Stimulated activated CD4-positive, alpha-beta T cell treated with anti-CD3 and anti-CD28 coated beads, Interleukin-2, amount 100 ng/mL, for 4 hours (primary cell): Measurements from ENCODE around the gene ADRA2B.

Experiments used
- DNase-seq: peaks from one replicate; pipeline ENCODE4 v3.0.0-alpha.2; 2020; ENCODE audit warnings: low read depth

Gene ADRA2B

DNA sequence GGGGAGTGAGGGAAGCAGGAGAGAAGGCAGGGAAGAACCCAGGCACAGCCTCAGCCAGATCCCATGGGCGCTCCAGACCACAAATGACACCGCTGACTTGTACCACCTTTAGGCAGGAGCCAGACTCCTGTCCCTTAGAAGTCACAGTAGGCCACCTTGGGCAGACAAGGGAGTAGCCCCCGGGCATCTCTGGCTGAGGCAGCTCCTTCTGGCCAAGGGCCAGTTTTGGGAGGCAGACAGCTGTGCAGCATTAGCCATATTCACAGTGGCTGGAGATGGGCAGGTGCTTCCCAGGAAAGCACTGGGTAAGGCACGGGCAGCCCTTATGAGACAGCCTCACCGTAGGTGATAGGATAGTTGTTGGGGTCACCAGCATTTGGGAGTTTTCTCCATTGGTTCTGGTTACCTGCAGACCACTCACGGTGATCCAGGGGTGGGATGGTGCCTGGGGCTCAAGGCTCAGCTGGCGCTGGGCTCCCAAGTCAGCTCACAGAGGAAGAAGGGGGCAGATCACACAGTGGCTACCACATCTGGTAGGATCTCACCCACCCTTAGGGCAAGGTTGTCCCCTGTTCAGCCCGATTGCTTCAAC, 19.9 kb upstream of the ADRA2B start:
- no peak for DNase-seq

GRCh38 chr2:96135621-96136020, 19.2 kb upstream of the ADRA2B start:
- DNase-seq = no peak

- no peak for DNase-seq
Observed at GRCh38 chr2:96135171-96135570, 18.8 kb upstream of the ADRA2B start.

- DNase-seq = no peak
Observed at GRCh38 chr2:96134421-96134820, 18.1 kb upstream of the ADRA2B start.

DNA sequence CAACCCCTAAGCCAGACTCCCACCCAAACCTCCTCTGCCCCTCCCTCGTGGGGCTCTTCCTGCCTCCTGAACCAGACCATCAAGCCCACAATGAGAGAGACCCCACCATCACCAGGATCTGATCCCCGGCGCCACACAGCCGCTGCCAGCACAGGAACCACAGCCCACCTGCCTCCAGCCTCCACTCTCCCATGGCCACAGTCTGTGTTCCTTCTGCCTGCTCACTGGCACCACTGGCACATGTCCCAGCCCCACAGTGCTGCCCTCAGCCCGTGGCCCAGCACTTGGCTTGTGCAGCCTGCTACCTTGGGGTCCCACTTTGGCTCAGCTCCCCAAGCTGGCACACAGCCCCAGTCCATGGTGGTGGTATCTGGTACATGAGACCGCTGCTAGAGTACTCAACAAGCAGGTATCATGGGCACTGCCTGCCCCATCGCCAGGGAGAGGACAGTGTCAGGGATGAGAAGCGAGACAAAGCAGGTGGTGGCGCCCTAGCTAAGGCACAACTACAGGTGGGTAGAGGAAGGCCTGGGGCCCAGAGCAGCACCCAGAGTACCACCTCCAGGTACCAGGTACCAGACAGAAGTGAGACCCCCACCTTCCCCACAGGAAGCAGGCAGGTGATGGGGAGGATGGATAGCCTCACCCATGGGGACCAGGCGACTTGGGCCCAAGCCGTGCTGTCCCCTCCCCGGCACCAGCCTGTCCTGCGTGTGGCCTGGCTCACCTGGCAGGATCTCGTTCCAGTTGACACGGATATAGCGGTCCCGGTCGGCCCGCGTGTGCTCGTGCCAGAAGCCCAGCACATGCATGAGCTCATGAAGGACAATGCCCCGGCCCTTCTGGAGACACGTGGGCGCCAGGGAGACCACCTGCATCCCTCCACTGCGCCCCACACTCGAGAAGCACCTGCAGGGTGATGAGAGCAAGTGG, 15.7 kb upstream of the ADRA2B start:
- no peak for DNase-seq

- no peak for DNase-seq
Observed at GRCh38 chr2:96131152-96131812, 14.9 kb upstream of the ADRA2B start.

DNA sequence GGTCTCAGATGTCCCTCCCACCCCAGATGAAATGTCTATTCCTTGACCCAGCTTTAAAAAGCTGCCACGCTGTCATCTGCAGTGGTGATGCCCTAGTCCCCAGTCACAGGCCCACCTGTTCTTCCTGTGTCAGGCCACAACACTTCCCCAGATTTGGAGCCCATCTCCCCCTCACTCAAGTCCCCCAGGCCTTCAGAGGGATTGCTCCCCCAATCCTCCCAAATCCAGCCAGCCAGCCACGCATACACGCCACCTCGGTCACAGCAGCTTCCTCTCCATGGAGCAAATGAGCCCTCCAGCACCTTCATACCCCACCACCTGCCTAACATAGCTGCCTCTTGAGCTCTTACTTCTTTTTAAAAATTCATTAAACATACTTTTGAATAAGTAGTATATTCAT, 14.1 kb upstream of the ADRA2B start:
- no peak for DNase-seq

GRCh38 chr2:96129528-96130120, 13.3 kb upstream of the ADRA2B start:
- DNase-seq = no peak

GRCh38 chr2:96128456-96128855, 12.1 kb upstream of the ADRA2B start:
- no peak for DNase-seq

DNA sequence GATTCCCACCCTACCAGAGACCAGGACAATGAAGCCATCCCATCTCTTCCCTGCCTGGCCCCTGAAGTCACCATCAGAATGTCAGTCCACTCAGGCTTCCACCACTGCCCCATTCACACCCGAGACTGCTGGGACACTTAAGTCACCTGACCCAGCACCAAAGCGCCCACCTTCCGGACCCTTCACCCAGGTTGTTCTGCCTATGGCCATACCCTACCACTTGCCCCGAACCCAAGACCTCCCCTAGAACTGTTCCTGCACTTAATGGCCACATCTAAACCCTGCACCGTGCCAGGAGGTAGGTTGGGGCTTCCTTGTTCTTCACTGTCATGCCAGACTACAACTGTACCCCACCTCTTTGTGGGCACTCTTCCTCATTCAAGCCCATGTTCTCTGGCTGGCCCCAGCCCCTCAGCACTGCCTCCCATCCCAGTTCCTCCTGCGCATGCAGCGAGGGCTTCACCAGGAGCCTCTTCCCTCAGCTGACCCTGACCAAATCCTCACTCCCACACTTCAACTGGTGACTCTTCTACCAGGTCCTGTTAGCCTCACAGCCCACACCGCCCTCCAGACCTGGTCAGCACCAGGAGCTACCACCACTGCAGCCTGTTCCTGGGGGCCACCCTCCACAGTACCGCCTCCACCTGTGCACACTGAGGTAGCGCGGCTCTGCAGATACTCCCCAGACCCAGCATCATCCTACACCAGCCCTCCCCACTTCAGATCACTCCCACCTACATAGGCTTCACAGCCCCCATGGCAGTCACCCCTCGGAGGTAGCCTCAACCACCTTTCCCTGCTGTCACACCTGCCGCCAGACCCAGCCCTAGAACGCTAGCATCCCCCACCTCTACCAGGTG, 8.3 kb upstream of the ADRA2B start:
- no peak for DNase-seq

GRCh38 chr2:96123936-96124335, 7.6 kb upstream of the ADRA2B start:
- no peak for DNase-seq

DNA sequence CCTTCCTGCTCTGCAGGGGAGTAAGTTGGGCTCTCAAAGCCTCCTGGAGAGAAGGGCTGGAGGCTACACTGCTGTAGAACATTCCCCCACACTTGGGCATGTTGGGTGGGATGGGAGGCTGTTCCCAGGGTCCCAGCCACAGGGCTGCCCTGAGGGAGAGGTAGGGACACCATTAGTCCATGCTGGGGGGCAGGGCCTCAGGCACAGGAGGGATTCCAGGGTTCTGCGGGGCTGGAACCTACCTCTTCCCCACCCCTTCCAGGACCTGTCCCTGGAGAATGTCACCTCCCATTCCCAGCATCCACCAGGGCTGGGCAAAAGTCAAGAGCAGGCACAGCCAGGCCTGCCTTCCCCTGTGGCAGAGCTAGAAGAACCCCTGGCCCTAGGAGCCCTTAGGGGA, 6.9 kb upstream of the ADRA2B start:
- no peak for DNase-seq

DNA sequence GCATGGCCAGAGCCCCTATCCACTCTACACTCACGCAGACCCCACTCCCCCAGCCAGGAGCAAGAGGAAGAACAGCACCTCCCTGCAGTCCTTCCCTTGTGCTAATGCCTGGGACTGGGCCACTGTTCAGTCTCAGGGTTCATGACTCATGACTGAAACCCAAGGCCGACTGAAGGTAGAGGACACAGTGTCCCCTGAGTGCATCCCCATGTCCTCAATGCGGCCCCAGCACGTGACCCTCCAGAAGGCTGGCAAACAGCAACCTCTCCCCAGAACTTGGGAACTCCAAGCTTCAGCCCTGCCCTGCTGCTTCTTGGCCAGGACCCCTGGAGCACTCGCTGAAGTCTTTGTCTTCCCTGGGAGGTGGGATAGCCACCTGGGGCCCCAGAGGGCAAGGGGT, 6.0 kb upstream of the ADRA2B start:
- no peak for DNase-seq

DNA sequence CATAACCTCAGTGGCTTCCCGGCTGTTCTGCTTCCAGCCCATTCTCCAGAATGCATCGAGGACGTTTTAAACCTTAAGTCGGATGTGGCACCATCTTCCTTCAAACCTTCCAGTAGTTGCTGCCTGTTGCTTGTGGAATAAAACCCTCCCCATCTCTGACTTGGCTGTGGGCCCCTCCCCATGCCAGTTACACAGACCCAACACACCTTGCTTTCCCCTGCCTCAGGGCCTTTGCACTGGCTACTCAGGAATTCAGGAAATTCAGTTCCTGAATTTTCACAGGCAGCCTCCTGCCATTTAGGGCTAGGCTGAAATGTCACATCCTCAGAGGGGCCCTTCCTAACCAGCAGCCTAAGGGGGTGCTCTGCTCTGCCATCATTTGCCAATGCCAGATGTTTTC, 5.0 kb upstream of the ADRA2B start:
- DNase-seq = no peak

DNA sequence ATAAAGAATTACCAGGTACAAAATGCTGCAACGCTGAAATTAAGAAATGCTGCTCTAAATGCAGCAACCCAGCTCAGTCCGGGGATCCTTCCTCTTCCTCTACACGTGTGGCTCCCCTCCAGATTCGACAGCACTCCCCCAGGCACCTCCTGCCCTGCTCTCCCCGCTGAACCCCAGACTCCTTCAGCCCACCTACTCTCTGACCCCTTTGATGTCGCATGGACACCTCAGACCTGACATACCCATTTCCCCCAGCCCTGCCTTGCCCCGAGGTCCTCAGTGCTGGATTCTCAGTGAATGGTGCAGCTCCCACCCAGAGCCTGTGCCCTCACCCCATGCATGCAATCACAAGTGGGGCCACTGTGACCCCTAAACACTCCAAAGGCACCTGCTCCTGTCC, 4.6 kb upstream of the ADRA2B start:
- no peak for DNase-seq

GRCh38 chr2:96120091-96120720, 3.8 kb upstream of the ADRA2B start:
- DNase-seq = no peak

GRCh38 chr2:96119389-96119751, 3.0 kb upstream of the ADRA2B start:
- DNase-seq = no peak

DNA sequence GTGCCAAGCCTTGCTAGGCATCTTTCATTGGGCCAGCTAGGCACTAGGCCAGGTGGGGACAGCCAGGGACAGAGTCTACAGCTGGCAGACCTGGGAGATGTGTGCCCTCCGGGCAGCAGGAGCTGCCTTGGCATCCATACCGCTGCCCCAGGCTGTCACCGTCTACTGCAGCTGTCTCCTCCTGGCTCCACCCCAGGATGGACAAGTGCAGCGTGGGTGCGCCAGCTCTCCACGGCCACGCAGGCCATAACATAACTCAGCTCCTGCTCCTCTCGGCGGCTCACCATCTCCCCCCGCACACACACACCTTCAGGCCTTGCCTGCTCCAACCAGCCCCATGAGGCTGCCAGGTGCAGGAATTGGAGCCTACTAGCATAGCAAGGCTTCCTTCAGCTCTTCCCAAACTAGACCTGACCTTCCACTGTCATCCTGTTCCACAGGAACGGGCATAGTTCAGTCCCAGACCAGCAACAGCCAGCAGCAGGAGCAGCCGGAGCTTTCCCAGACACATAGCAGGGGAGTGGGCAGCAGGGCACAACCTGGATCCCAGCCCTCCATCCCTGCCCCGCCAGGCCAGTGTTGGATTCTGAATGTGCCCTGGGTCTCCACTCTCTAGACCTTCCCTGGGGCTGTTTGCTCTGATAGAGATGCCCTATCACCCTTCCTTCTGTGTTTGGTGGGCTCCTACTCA, 2.5 kb upstream of the ADRA2B start:
- no peak for DNase-seq

DNA sequence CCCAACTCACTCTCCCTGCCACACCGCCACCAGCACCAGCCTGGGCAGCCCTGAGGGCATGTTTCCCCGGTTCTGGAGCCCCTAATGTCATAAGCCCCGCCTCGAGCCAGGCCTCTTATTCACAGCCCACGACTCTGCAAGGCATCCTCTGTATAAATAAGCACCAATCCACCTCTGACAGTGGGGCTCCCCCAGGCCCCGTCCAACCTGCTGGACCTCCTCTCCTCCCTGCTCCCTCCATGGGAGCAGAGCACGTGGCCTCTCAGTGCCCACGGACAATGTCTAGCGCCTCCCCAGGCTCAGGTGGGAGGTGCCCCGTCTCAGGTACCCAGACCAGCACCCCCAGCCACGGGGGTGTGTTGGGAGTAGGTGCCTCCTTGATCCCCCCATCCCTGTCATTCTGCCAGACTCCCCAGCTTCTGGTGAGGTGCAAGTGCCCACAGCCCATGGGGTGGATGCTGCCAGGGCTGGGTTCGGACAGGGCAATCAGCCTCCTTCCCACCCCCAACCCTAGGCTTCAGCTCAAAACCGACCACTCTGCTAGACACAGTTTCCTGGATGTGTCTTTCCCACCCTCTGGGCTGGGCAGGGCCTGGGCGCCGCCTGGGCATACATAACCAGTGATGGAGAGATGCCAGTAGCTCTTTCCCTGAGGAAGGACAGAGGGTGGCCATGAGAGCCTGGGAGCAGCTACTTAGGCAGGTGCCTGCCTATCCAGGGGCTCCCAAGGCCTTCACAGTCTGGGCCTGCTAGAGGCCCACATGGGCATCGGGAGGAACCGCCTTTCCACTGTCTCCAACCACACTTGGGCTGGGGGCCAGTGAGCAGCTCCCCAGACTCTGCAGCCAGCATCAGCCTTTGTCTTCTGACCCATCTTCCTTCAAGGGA, 1.6 kb upstream of the ADRA2B start:
- DNase-seq = no peak
